ENCODE data around the gene PTGFRN.

PTGFRN gene

DNA sequence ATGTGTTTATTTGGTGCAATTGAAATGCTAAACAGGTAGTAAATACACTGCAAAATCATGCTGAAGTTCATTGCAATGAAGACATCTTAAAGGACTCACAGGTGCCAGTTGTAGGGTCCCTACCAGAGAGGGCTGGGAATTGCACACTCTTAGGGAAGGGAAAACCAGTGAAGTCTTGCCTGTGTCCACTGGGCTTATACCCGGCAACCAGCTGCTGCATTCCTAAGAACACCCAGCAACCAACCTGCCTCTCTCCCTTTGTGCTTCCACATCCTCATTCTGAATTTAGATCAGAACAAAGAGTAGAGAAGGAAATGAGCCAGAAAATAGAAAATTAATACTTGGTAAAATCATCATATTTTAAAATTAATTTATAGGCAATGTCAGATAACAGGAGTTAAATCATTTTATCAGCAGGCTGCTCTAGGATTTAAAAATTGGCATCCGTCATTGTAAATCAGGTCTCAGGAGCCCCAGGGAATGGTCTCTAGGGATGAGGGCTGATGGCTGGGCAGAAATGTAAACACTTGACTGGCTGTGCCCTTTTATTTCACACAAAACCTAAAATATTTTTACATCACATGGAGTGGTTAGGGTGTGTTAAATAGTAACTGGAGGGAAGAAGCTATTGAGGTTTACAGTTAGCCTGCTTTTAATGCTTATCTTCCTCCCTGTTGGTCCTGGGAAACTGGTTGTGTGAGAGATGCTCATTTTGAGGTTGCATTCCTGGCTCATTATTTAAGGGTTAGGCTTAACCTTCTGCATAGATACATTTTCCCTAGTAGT, 31.3 kb downstream of the PTGFRN start:
- DNase-seq: no peak
- Histone ChIP-seq H3K9me3 (ENCODE audit: severe bottlenecking) (no peaks in the 10 kb centered on the region), H3K27ac (no peak overlapping the region), H3K27me3 (ENCODE audit: insufficient read depth, low read depth, severe bottlenecking) (no peaks in the 10 kb centered on the region), H3K36me3 (no peaks in the 10 kb centered on the region; the same call in 1 of the 2 replicates), H3K4me3 (ENCODE audit: low read depth, low read length) (no peak overlapping the region)
- no peak for TF ChIP-seq CTCF (IDR thresholded peaks at IDR 0.05; ENCODE audit: low read depth, low read length)

- Histone ChIP-seq H3K9me3 (ENCODE audit: severe bottlenecking) (no peaks in the 10 kb centered on the region), H3K27me3 (ENCODE audit: insufficient read depth, low read depth, severe bottlenecking) (no peaks in the 10 kb centered on the region), H3K4me3 (ENCODE audit: low read depth, low read length) (no peak overlapping the region), H3K27ac (no peak overlapping the region), H3K36me3 (no peaks in the 10 kb centered on the region)
- no peak for DNase-seq
- no peak for TF ChIP-seq CTCF (IDR thresholded peaks at IDR 0.05; ENCODE audit: low read depth, low read length)
These were observed 32.0 kb downstream of the PTGFRN start for GRCh38 chr1:116941670-116942069.

DNA sequence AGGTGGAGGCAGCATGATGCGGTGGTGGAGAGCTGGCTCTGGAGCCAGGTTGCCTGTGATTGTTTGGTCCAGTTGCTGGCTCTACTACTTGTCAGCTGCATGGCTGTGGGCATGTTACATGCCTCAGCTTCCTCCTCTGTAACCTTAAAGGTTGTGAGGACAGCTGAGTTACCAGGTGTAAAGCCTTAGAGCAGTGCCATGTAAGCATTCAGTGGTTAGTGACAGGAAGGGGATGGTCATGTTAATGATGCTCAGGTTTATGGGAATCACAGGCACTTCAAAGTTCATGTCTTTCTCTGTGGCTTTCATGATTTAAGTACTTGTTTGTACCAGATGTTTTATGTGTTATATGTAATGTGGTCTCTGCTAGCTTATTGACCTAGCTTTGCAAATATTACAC, 32.6 kb downstream of the PTGFRN start:
- Histone ChIP-seq H3K27ac (no peak overlapping the region), H3K4me3 (ENCODE audit: low read depth, low read length) (no peak overlapping the region), H3K9me3 (ENCODE audit: severe bottlenecking) (no peaks in the 10 kb centered on the region), H3K36me3 (no peaks in the 10 kb centered on the region), H3K27me3 (ENCODE audit: insufficient read depth, low read depth, severe bottlenecking) (no peaks in the 10 kb centered on the region)
- DNase-seq: no peak
- no peak for TF ChIP-seq CTCF (IDR thresholded peaks at IDR 0.05; ENCODE audit: low read depth, low read length)

GRCh38 chr1:116943438-116943837, 33.7 kb downstream of the PTGFRN start:
- H3K4me3 ChIP-seq (ENCODE audit: low read depth, low read length): no peak overlapping the region
- H3K36me3 ChIP-seq: no peaks in the 10 kb centered on the region
- no peak for TF ChIP-seq CTCF (IDR thresholded peaks at IDR 0.05; ENCODE audit: low read depth, low read length)
- H3K27ac ChIP-seq: no peak overlapping the region
- no peaks in the 10 kb centered on the region for H3K27me3 ChIP-seq (ENCODE audit: insufficient read depth, low read depth, severe bottlenecking)
- DNase-seq: no peak
- no peaks in the 10 kb centered on the region for H3K9me3 ChIP-seq (ENCODE audit: severe bottlenecking)

DNA sequence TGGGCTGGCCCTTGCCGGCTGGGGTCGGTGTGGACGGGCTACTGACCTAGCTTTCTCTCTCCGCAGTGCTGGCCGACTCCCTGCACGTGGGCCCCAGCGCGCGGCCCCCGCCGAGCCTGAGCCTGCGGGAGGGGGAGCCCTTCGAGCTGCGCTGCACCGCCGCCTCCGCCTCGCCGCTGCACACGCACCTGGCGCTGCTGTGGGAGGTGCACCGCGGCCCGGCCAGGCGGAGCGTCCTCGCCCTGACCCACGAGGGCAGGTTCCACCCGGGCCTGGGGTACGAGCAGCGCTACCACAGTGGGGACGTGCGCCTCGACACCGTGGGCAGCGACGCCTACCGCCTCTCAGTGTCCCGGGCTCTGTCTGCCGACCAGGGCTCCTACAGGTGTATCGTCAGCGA, 34.9 kb downstream of the PTGFRN start:
- Histone ChIP-seq H3K27me3 (ENCODE audit: insufficient read depth, low read depth, severe bottlenecking) (no peaks in the 10 kb centered on the region), H3K9me3 (ENCODE audit: severe bottlenecking) (no peaks in the 10 kb centered on the region), H3K4me3 (ENCODE audit: low read depth, low read length) (no peak overlapping the region), H3K36me3 (peaks cover 2% of the 10 kb centered on the region; the same call in 1 of the 2 replicates), H3K27ac (no peak overlapping the region)
- no peak for TF ChIP-seq CTCF (IDR thresholded peaks at IDR 0.05; ENCODE audit: low read depth, low read length)
- no peak for DNase-seq

GRCh38 chr1:116945421-116945820, 35.7 kb downstream of the PTGFRN start:
- Histone ChIP-seq H3K9me3 (ENCODE audit: severe bottlenecking) (no peaks in the 10 kb centered on the region), H3K36me3 (peaks cover 3% of the 10 kb centered on the region; the same call in 1 of the 2 replicates), H3K27me3 (ENCODE audit: insufficient read depth, low read depth, severe bottlenecking) (no peaks in the 10 kb centered on the region), H3K4me3 (ENCODE audit: low read depth, low read length) (no peak overlapping the region), H3K27ac (no peak overlapping the region)
- no peak for DNase-seq
- no peak for TF ChIP-seq CTCF (IDR thresholded peaks at IDR 0.05; ENCODE audit: low read depth, low read length)
